VCaP (cell line): ENCODE results near the gene RHOC.

Experiments
- H3K27ac ChIP-seq: fragments of 450-650 bp; 2 replicates; pipeline ENCODE4 v1.5.1; 2017
- TF ChIP-seq, protein P1 (sequence below): fragments of 450-650 bp; conservative IDR thresholded peaks from 2 replicates; pipeline ENCODE4 v1.5.1; 2017; ENCODE audit warnings: mild to moderate bottlenecking, moderate library complexity

RHOC gene

GRCh38 chr1:112673592-112674439 is 33.1 kb downstream of the RHOC start:
- H3K27ac ChIP-seq: peak overlapping the region; percentile 92
- TF ChIP-seq, protein P1, sequence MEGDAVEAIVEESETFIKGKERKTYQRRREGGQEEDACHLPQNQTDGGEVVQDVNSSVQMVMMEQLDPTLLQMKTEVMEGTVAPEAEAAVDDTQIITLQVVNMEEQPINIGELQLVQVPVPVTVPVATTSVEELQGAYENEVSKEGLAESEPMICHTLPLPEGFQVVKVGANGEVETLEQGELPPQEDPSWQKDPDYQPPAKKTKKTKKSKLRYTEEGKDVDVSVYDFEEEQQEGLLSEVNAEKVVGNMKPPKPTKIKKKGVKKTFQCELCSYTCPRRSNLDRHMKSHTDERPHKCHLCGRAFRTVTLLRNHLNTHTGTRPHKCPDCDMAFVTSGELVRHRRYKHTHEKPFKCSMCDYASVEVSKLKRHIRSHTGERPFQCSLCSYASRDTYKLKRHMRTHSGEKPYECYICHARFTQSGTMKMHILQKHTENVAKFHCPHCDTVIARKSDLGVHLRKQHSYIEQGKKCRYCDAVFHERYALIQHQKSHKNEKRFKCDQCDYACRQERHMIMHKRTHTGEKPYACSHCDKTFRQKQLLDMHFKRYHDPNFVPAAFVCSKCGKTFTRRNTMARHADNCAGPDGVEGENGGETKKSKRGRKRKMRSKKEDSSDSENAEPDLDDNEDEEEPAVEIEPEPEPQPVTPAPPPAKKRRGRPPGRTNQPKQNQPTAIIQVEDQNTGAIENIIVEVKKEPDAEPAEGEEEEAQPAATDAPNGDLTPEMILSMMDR: peak; percentile 70

- H3K27ac ChIP-seq: peak overlapping the region; percentile 92; the same call in 1 of the 2 replicates
Observed at GRCh38 chr1:112672842-112673241, 34.1 kb downstream of the RHOC start.

DNA sequence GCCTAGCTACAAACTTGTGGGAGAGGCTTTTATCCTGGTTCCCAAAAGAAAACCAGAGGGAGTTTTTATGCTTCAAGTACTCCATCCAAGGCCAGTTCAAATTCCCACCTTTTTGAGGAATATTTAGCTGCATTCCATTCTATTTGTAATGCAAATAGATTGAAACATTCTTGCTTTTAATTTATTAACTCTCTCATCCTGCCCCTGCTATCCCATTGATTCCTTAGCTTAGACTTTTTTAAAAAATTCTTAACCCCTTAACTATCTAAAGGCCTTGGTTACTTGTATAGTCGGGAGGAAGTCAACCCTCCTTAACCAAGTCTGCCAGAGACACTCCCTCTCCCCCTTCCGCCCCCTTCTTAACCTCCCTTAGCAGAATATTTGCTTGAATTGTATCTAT is 34.9 kb downstream of the RHOC start:
- H3K27ac ChIP-seq: no peak overlapping the region
- TF ChIP-seq, protein P1: no peak

More at GRCh38 chr1:112672842-112673241, 34.1 kb downstream of the RHOC start:
- TF ChIP-seq, protein P1: no peak

GRCh38 chr1:112666946-112667345 is 40.0 kb downstream of the RHOC start:
- TF ChIP-seq, protein P1: no peak
- H3K27ac ChIP-seq: no peak overlapping the region

- TF ChIP-seq, protein P1: no peak
- no peak overlapping the region for H3K27ac ChIP-seq
Observed at GRCh38 chr1:112665857-112666256, 41.1 kb downstream of the RHOC start.

GRCh38 chr1:112651205-112651604 is 55.7 kb downstream of the RHOC start:
- TF ChIP-seq, protein P1: no peak

More at GRCh38 chr1:112651205-112651604, 55.7 kb downstream of the RHOC start:
- H3K27ac ChIP-seq: no peak overlapping the region
